GM21723 (cell line): ENCODE data around the gene PRAMEF8.
"Not testable (repeated sequence)": the region's sequence is repeated elsewhere in the genome, so short reads cannot be mapped to it uniquely, and the experiment has no call there.

Experiments used
- ATAC-seq: cut with Tn5 transposase; IDR thresholded peaks from one replicate; pipeline ENCODE4 v1.9.1; 2021; ENCODE audit warnings: mild to moderate bottlenecking, moderate library complexity; ENCODE audit not compliant: unreplicated experiment

Gene PRAMEF8

DNA sequence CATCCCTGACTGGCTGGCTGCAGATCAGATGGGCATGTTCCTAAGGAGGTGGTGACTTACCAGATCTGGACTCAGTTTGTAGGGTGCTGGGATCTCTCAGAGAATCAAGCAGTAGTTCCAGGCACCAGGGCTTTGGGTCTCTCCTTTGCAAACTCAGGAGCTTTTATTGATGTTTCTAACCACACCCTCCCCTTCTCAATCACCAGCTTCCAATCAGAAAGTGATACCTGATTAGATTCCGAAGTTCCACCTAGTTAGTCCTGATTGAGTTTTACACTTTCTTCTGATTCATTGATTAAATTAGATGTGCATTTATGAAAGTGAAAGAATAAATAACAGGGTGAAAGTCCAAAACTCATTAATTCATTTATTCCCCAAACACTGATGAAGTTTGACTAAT is at the start of gene PRAMEF8:
Gene PRAMEF8, minus strand, starts transcription at position 101 of the 400 bp plus-strand sequence. CDS start 1,046 bp downstream, outside the sequence.
- ATAC-seq: not testable (repeated sequence)

DNA sequence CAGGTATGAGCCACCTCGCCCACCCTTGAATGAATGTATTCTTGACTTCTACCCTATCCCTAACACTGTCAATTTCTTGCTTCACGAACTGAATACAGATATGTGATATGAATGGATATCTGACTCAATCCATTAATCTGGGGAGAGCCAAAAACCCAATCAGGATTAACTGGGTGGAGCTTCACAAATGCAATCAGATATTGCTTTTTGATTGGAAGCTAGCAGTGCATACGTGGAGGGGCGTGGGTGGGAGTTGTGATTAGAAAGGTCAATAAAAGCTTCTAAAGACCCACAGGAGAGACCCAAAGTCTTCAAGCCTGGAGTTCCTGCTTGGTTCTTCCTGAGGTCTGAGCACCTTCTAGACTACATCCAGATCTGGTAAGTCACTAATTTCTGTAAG is 30.3 kb upstream of the PRAMEF8 start, which contains the start of gene PRAMEF15:
Gene PRAMEF15, plus strand, starts transcription at position 301 of the 400 bp plus-strand sequence. CDS start 2,827 bp downstream, outside the sequence.
- ATAC-seq: not testable (repeated sequence)

DNA sequence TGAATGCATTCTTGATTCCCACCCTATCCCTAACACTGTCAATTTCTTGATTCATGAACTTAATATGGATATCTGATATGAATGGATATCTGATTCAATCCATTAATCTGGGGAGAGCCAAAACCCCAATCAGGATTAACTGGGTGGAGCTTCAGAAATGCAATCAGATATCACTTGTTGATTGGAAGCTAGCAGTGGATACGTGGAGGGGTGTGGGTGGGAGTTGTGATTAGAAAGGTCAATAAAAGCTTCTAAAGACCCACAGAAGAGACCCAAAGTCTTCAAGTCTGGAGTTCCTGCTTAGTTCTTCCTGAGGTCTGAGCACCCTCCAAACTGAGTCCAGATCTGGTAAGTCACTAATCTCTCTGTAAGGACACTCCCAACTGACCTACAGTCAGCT is 18.3 kb upstream of the PRAMEF8 start, which contains the start of gene PRAMEF33:
Gene PRAMEF33, plus strand, starts transcription at position 301 of the 400 bp plus-strand sequence. CDS start 2,416 bp downstream, outside the sequence.
- not testable (repeated sequence) for ATAC-seq

DNA sequence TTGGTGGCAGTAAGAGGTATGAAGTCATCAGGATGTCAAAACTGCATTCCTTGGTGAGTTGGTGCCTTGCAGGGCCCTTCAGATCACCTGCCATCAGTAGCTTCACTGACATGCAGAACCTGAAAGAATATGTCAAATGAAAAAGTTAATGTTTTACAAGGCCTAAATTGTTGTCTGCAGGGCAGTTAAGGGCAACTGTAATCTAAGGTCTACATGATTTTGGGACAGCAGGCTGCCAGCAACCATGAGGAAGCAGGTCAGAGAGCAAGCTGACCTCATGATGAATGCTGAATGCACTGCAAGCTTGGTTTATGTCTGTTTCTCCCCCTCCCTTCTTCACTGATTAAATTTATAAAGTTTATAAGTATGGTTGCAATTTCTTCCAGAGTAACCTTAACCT is 17.3 kb upstream of the PRAMEF8 start:
- ATAC-seq: not testable (repeated sequence)

DNA sequence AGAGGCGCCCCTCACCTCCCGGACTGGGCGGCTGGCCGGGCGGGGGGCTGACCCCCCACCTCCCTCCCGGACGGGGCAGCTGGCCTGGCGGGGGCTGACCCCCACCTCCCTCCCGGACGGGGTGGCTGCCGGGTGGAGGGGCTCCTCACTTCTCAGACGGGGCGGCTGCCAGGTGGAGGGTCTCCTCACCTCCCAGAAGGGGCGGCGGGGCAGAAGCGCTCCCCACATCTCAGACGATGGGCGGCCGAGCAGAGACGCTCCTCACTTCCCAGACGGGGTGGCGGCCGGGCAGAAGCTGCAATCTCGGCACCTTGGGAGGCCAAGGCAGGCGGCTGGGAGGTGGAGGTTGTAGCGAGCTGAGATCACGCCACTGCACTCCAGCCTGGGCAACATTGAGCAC is 13.8 kb upstream of the PRAMEF8 start:
- not testable (repeated sequence) for ATAC-seq

DNA sequence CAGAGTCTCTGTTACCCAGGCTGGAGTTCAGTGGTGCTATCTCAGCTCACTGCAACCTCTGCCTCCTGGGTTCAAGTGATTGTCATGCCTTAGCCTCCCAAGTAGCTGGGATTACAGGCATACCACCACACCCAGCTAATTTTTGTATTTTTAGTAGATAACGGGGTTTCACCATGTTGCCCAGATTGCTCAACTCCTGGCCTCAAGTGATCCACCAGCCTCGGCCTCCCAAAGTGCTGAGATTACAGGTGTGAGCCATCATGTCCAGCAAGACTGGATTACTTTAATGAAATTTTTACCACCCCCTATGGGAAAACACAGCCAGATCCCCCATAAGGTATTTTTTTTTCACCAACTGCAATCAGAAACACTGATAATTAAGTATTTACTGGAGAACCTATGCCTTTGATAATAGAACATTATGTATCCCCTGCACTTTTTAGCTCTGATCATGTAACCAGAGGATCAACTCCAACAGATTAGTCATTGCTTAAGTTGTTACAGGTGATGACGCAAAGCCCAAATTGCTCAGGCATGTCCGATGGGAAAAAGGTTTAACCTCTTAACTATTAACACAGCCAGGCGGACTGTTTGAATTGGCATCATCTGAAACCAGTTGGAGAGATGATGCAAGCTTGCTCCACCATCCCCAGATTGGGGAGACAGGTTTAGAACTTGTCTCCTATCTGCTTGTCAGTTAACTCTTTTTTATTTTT is 12.4 kb upstream of the PRAMEF8 start:
- ATAC-seq: not testable (repeated sequence)

DNA sequence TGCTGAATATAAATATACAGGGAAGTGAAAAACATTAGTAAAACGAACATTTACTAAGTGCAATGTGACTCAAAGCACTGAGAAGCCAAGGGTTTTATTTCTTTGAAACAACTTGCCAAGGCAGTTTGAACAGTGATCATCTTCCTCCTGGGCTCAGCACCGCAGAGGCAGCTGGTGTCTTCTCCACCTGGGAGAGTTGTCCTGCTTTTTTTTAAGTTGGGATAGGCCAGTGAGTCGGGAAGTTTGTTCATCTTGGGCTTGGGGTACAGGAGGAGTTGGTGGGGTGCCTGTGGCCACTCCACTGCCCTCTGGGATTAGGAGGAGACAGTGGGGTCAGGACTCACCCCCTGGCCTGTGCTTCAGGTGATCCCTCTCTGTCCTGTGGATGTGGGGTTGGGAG is 4.1 kb upstream of the PRAMEF8 start:
- not testable (repeated sequence) for ATAC-seq

DNA sequence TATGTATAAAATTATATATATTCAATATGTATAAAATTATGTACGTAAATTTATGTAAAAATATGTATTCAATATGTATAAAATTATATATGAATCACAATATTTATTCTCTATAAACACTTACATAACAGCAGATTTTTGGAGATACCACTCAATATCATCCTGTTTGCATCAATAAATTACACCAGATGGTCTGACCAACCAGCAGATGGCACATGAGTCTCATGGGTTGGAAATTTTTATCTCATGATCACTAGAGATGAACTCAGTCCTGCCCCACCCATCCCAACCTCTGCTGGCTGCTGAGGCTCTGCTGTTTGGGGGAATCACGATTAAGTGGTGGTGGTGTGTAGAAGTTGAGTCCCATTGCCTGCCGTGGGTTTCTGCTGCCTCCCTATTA is 5.3 kb downstream of the PRAMEF8 start:
- ATAC-seq: not testable (repeated sequence)

DNA sequence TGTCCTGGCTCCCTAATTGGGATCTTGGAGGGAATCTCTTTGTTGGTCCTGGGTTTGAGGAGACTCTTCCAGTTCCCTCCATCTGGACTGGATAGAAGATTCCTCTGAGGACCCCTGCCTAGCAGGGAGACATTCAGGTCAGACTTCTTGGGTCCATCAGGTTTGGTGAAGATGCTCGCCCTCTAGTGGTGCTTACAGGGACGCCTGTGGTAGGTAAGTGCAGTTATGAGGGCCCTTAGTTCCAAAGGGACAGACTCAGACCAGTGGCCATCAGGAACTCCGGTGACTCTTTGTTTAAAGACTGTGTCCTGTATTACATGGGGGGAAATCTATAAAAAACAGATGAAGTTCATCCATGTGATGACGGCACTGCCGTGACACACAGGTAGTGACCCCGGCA is 7.9 kb downstream of the PRAMEF8 start:
- not testable (repeated sequence) for ATAC-seq

DNA sequence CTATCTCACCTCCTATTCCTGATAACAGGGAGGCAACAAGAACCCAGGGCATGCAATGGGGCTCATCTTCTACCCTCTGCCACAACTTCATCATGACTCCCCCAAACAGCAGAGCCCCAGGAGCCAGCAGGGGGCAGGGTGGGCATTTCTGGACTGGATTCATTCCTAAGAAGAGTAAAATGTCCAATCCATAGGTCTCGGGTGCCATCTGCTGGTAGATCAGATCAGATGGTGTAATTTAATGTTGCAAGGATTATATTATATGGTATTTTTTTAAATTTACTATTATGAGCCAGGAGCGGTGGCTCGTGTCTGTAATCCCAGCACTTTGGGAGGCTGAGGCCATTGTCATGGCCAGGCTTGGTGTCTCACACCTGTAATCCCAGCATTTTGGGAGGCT is 19.8 kb downstream of the PRAMEF8 start:
- not testable (repeated sequence) for ATAC-seq

DNA sequence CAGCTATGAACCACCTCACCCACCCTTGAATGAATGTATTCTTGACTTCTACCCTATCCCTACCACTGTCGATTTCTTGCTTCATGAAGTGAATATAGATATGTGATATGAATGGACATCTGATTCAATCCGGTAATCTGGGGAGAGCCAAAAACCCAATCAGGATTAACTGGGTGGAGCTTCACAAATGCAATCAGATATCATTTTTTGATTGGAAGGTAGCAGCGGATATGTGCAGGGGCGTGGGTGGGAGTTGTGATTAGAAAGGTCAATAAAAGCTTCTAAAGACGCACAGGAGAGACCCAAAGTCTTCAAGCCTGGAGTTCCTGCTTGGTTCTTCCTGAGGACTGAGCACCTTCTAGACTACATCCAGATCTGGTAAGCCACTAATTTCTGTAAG is 31.0 kb downstream of the PRAMEF8 start, which contains the start of gene PRAMEF5:
Gene PRAMEF5, plus strand, starts transcription at position 301 of the 400 bp plus-strand sequence. CDS start 5,071 bp downstream, outside the sequence.
- not testable (repeated sequence) for ATAC-seq

DNA sequence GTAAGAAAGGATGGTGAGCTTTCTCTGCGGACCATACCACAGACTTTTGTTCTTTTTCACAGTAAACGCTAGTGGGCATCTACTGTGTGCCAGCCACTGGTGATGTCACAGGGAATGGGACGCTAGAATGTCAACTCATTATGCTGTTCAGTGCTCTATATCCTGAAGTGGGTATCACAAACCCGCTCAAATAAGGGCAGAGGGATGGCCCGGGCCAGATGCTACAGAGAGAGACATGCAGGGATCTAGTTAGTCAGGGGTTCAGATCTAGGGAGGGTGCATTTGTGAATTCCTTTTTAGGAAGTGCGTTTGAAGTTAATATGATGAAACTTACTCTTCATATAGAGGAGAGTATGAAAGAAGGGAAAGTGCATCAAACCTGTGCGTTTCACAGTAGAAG is 37.8 kb downstream of the PRAMEF8 start:
- ATAC-seq: not testable (repeated sequence)

DNA sequence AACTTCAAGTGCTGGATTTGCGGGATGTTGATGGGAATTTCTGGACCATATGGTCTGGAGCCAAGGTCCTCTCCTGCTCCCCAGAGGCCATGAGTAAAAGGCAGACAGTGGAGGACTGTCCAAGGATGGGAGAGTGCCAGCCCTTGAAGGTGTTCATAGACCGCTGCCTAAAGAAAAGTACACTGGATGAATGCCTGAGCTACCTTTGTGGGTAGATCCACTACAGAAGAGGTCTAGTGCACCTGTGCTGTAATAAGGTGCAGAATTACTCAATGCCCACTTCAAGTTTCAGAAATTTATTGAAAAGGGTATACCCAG is 38.4 kb downstream of the PRAMEF8 start:
- ATAC-seq: not testable (repeated sequence)

DNA sequence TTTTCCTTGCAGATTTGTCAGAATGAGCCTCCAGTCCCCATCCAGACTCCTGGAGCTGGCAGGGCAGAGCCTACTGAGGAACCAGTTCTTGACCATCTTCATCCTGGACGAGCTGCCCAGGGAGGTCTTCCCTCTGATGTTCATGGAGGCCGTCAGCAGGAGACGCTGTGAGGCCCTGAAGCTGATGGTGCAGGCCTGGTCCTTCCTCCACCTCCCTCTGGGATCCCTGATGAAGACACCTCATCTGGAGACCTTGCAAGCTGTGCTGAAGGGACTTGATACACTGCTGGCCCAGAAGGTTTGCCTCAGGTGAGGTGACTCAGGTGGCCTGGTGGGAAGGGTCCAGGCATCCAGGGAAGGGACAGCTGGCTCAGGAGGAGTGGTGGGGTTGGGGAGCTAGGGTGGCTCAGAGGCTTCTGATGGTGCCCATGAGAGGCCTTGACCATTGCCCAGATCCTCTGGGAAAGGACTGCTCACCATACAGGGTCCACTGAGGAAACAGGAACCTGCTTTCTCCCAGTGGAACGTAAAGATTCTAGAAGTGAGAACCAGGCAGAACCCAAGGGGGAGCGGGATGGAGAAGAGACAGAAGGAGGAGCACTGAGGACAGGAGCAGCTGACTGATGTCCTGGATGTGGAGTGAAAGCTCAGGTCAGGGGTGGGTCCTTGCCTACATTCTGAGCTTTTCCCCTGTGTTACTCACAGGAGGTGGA is 38.9 kb downstream of the PRAMEF8 start:
- ATAC-seq: not testable (repeated sequence)

DNA sequence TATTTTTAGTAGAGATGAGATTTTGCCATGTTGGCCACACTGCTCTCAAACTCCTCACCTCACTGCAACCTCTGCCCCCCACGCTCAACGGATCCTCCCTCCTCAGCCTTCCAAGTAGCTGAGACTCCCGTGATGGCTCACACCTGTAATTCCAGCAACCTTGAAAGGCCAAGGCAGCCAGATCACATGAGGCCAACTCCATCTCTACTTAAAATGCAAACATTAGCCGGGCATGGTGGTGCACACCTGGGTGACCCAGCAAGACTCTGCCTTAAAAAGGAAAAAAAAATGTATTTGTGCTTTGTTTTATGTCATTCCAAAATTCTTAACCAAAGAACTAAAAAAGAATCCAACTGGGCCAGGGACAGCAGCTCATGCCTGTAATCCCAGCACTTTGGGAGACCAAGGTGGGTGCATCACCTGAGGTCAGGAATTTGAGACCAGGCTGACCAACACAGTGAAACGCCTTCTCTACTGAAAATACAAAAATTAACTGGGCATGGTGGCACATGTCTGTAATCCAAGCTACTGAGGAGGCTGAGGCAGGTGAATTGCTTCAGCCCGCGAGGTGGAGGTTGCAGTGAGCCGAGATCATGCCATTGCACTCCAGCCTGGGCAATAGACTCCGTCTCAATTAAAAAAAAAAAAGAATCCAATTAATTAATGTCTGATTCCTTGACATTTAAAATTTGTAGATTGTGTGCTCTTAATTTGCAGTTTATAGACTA is 41.2 kb downstream of the PRAMEF8 start:
- not testable (repeated sequence) for ATAC-seq

DNA sequence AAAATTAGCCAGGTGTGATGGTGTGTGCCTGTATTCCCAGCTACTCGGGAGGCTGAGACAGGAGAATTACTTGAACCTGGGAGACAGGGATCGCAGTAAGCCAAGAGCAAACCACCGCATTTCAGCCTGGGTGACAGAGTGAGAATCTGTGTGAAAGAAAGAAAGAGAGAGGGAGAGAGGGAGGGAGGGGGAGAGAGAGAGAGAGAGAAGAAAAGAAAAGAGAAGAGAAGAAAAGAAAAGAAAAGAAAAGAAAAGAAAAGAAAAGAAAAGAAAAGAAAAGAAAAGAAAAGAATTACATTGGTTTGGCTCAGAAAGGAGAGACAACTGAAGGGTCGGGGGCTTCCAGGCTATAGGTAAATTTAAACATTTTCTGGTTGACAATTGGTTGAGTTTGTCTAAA is 45.3 kb downstream of the PRAMEF8 start:
- not testable (repeated sequence) for ATAC-seq

DNA sequence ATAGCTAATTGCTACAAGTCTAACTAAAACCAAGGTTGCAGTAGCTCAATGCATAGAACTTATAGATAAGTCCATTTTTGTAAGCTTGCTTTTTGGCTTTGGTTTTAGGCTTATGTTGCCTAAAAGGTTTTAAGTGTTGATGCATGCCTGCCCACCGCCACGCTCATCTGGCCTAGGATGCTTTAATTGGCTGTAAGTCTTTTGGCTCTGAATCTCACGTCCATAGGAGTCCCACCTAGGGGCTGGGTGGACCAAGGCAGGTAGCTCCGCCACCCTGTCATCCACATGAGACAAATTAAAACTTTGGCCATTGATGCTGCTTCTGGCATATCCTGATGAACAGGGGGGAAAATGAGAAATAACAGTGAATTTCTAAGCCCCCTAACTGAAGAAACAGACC is 47.4 kb downstream of the PRAMEF8 start:
- ATAC-seq: not testable (repeated sequence)

DNA sequence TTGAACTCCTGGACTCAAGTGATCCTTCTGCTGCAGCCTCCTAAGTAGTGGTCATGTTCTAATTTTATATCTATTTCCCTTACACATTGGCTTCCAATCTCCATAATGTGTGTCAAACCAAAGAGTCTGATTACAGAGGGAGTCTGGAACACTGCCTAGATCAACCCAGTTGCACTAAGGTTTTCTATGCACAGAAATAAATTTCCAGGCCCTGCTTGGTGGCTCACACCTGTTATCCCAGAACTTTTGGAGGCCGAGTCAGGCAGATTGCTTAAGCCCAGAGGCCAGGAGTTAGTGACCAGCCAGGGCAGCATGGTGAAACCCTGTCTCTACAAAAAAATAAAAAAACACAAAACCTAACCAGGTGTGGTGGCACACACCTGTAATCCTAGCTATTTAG is 50.9 kb downstream of the PRAMEF8 start:
- ATAC-seq: not testable (repeated sequence)

DNA sequence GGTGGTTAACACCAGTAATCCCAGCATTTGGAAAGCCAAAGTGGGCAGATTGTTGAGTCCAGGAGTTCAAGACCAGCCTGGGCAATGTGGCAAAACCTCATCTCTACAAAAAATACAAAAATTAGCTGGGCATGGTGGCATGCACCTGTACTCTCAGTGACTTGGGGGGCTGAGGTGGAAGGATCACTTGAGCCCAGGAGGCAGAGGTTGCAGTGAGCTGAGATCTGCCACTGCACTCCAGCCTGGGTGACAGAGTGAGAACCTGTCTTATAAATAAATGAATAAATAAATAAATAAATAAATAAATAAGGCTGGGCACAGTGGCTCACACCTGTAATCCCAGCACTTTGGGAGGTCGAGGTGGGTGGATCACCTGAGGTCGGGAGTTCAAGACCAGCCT is 52.9 kb downstream of the PRAMEF8 start:
- not testable (repeated sequence) for ATAC-seq
